Nucleus accumbens (tissue), 56 donors: ENCODE results near the gene ANO8.
A peak's percentile ranks its signal among the peaks of the same experiment; 100 is the strongest.

ENCODE experiments used
- DNase-seq, 56 donors: peaks; one replicate each; lab custom pipeline; 2025; lab: John Stamatoyannopoulos, UW

ANO8 gene

GRCh38 chr19:17314007-17314593 lies 20.6 kb downstream of the ANO8 start:
- DNase-seq: no peak

- no peak for DNase-seq
Measured at GRCh38 chr19:17312189-17313113, 22.2 kb downstream of the ANO8 start.

GRCh38 chr19:17311455-17312188 lies 23.0 kb downstream of the ANO8 start:
- no peak for DNase-seq

GRCh38 chr19:17309965-17310461 lies 24.6 kb downstream of the ANO8 start:
- peak in 4 of 56 donors; percentile 42 to 51 (median 46) for DNase-seq

- peak; percentile 82 to 100 (median 99) for DNase-seq
Measured at GRCh38 chr19:17309198-17309964, 25.3 kb downstream of the ANO8 start, which contains the start of gene DDA1. DDA1 (plus strand) TSS chr19:17309563; CDS start chr19:17309655, 92 bp downstream.

- DNase-seq: no peak
Measured at GRCh38 chr19:17307876-17308377, 26.7 kb downstream of the ANO8 start.

GRCh38 chr19:17306285-17306714 lies 28.4 kb downstream of the ANO8 start:
- peak in 2 of 56 donors; percentile 50 to 61 for DNase-seq

- DNase-seq: peak; percentile 57 to 99 (median 94)
Measured at GRCh38 chr19:17305517-17306284, 29.0 kb downstream of the ANO8 start, which contains the start of gene MRPL34. MRPL34 (plus strand) TSS chr19:17305872; CDS start chr19:17305893, 21 bp downstream.

- DNase-seq: no peak
Measured at GRCh38 chr19:17305216-17305516, 29.5 kb downstream of the ANO8 start.

GRCh38 chr19:17304386-17305215 lies 30.1 kb downstream of the ANO8 start:
- peak in 5 of 56 donors; percentile 10 to 41 (median 17) for DNase-seq

- peak in 1 of 56 donors; percentile 18 for DNase-seq
Measured at GRCh38 chr19:17303940-17304267, 30.8 kb downstream of the ANO8 start.

- DNase-seq: peak; percentile 13 to 97 (median 85)
Measured at GRCh38 chr19:17303167-17303939, 31.3 kb downstream of the ANO8 start, which contains the start of gene ABHD8. ABHD8 (minus strand) TSS chr19:17303425; CDS start chr19:17301616, 1,809 bp downstream.

GRCh38 chr19:17302391-17303166 lies 32.1 kb downstream of the ANO8 start:
- DNase-seq: peak in 42 of 56 donors; percentile 12 to 74 (median 41)

GRCh38 chr19:17300992-17301619 lies 33.5 kb downstream of the ANO8 start:
- DNase-seq: no peak

GRCh38 chr19:17296976-17297375 lies 37.7 kb downstream of the ANO8 start:
- no peak for DNase-seq

- DNase-seq: no peak
Measured at GRCh38 chr19:17296273-17296672, 38.4 kb downstream of the ANO8 start.
